ENCODE data around the gene NFIX. TPM values are rescaled to one million over a fixed set of nuclear protein-coding genes. Genes with fewer than 3 reads are reported as not detected.

NFIX gene
- polyA plus RNA-seq, 1 donor (not counting 4 experiments of a cell fraction or from before 2014, with no cell fraction given): 5.2 TPM

GRCh38 chr19:12947702-12948611 is 47.3 kb upstream of the NFIX start:
- H3K4me1 ChIP-seq (ENCODE audit: control insufficient read depth, extremely low read depth, insufficient read depth, low read length): peaks cover 19% of the 10 kb centered on the region
- H3K36me3 ChIP-seq (ENCODE audit: control insufficient read depth in 2 of 2, extremely low read depth in 1 of 2, insufficient read depth in 2 of 2, low read length in 2 of 2): peaks cover 40 to 51% of the 10 kb centered on the region in 2 experiments

GRCh38 chr19:12948612-12949362 is 46.5 kb upstream of the NFIX start:
- no peaks in the 10 kb centered on the region for H3K27me3 ChIP-seq (ENCODE audit: control insufficient read depth, extremely low read depth, insufficient read depth, low read length)
- H4K20me1 ChIP-seq (ENCODE audit: control insufficient read depth, extremely low read depth, insufficient read depth, low read length): peaks cover 4% of the 10 kb centered on the region
- H3K4me3 ChIP-seq (ENCODE audit: control insufficient read depth in 2 of 3, extremely low read depth in 1 of 3, insufficient read depth in 2 of 3, low read depth in 1 of 3, low read length in 3 of 3): no peak overlapping the region
- H3K9ac ChIP-seq (ENCODE audit: control insufficient read depth, extremely low read depth, insufficient read depth, low read length): no peak overlapping the region
- FAIRE-seq (no peak), DNase-seq (ENCODE audit: low read depth, low spot score) (no peak)
- no peak overlapping the region for H3K27ac ChIP-seq (ENCODE audit: control insufficient read depth, insufficient read depth, low read length)
- H3K9me3 ChIP-seq (ENCODE audit: control insufficient read depth, low read depth, low read length): no peaks in the 10 kb centered on the region
- H3K79me2 ChIP-seq (ENCODE audit: control insufficient read depth, insufficient read depth, low read length): peaks cover 35% of the 10 kb centered on the region
- dilution Hi-C loops (cut with MboI; ENCODE audit: extremely low pct_ligation_motif_present, low sequenced_read_pairs): no loop called here
- H3K4me1 ChIP-seq (ENCODE audit: control insufficient read depth, extremely low read depth, insufficient read depth, low read length): peaks cover 14% of the 10 kb centered on the region
- H2AFZ ChIP-seq (ENCODE audit: control insufficient read depth, low read length): no peak overlapping the region
- no peak for TF ChIP-seq EZH2 (IDR thresholded peaks at IDR 0.05; ENCODE audit: low read length)
- TF ChIP-seq CTCF (optimal IDR thresholded peaks at IDR 0.05 in 1 of 3, IDR thresholded peaks at IDR 0.05 in 1 of 3, conservative IDR thresholded peaks at IDR 0.05 in 1 of 3; ENCODE audit: extremely low read depth in 1 of 3, insufficient read depth in 2 of 3, low read length in 3 of 3): peak in 1 of 3 experiments; percentile 18
- no peak overlapping the region for H3K4me2 ChIP-seq (ENCODE audit: control insufficient read depth, extremely low read depth, insufficient read depth, low read depth, low read length)
- peaks cover 41 to 47% of the 10 kb centered on the region in 2 experiments for H3K36me3 ChIP-seq (ENCODE audit: control insufficient read depth in 2 of 2, extremely low read depth in 1 of 2, insufficient read depth in 2 of 2, low read length in 2 of 2)
- H3K9me1 ChIP-seq (ENCODE audit: control insufficient read depth, extremely low read depth, insufficient read depth, low read length): no peaks in the 10 kb centered on the region

More at GRCh38 chr19:12947702-12948611, 47.3 kb upstream of the NFIX start:
- Histone ChIP-seq H3K4me3 (ENCODE audit: control insufficient read depth in 2 of 3, extremely low read depth in 1 of 3, insufficient read depth in 2 of 3, low read depth in 1 of 3, low read length in 3 of 3) (no peak overlapping the region), H3K4me2 (ENCODE audit: control insufficient read depth, extremely low read depth, insufficient read depth, low read depth, low read length) (peak overlapping the region; percentile 99), H3K9ac (ENCODE audit: control insufficient read depth, extremely low read depth, insufficient read depth, low read length) (no peak overlapping the region), H3K27me3 (ENCODE audit: control insufficient read depth, extremely low read depth, insufficient read depth, low read length) (no peaks in the 10 kb centered on the region), H3K9me1 (ENCODE audit: control insufficient read depth, extremely low read depth, insufficient read depth, low read length) (no peaks in the 10 kb centered on the region), H4K20me1 (ENCODE audit: control insufficient read depth, extremely low read depth, insufficient read depth, low read length) (peaks cover 4% of the 10 kb centered on the region), H3K27ac (ENCODE audit: control insufficient read depth, insufficient read depth, low read length) (peak overlapping the region; percentile 96), H3K79me2 (ENCODE audit: control insufficient read depth, insufficient read depth, low read length) (peaks cover 37% of the 10 kb centered on the region), H2AFZ (ENCODE audit: control insufficient read depth, low read length) (no peak overlapping the region), H3K9me3 (ENCODE audit: control insufficient read depth, low read depth, low read length) (no peaks in the 10 kb centered on the region)
- TF ChIP-seq EZH2 (IDR thresholded peaks at IDR 0.05; ENCODE audit: low read length) (no peak), CTCF (optimal IDR thresholded peaks at IDR 0.05 in 1 of 3, IDR thresholded peaks at IDR 0.05 in 1 of 3, conservative IDR thresholded peaks at IDR 0.05 in 1 of 3; ENCODE audit: extremely low read depth in 1 of 3, insufficient read depth in 2 of 3, low read length in 3 of 3) (no peak)
- dilution Hi-C loops (cut with MboI; ENCODE audit: extremely low pct_ligation_motif_present, low sequenced_read_pairs): no loop called here
- DNase-seq (ENCODE audit: low read depth, low spot score): no peak
- FAIRE-seq: no peak
